Gastroesophageal sphincter (tissue), 3 donors: ENCODE results near the gene CYTH1.

Source experiments
- EP300 ChIP-seq: sonication (generic); formaldehyde crosslinking; IDR thresholded peaks from one replicate; pipeline ENCODE4 v1.6.1; 2017; ENCODE audit warnings: antibody characterized with exemption, mild to moderate bottlenecking
- TF ChIP-seq, protein P1 (sequence below), 4 experiments: fragments of 200-600 bp in 2 of 4; fragments of 450-650 bp in 2 of 4; sonication (generic) in 1 of 4; IDR thresholded peaks; one replicate each; pipeline ENCODE4 v1.5.1; 2017 to 2019; ENCODE audit warnings: antibody characterized with exemption in 4 of 4, mild to moderate bottlenecking in 2 of 4, moderate library complexity in 2 of 4

DNA sequence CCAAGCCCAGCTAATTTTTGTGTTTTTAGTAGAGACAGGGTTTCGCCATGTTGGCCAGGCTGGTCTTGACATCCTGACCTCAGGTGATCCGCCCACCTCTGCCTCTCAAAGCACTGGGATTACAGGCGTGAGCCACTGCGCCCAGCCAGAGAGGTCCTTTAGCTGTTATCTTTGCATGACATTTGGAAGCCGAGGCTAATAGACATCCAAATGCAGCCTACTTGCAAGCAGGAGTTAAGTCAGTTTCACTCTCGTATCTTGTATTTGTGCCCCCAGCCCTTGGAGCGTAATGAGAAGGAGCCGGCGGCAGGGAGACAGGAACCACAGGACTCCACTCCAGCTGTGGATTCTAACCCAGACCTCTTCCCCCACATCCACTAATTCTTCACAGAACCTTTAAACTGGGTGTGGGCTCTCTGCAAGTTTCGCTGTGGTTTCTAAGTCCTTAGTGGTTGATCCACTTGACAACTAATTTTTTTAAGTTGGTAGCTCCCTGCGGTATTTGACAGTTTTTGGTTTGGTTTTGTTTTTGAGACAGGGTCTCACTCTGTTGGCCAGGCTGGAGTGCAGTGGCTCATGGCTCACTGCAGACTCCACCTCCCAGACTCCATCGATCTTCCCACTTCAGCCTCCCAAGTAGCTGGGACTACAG, 3.1 kb upstream of the CYTH1 start:
- TF ChIP-seq, protein P1, sequence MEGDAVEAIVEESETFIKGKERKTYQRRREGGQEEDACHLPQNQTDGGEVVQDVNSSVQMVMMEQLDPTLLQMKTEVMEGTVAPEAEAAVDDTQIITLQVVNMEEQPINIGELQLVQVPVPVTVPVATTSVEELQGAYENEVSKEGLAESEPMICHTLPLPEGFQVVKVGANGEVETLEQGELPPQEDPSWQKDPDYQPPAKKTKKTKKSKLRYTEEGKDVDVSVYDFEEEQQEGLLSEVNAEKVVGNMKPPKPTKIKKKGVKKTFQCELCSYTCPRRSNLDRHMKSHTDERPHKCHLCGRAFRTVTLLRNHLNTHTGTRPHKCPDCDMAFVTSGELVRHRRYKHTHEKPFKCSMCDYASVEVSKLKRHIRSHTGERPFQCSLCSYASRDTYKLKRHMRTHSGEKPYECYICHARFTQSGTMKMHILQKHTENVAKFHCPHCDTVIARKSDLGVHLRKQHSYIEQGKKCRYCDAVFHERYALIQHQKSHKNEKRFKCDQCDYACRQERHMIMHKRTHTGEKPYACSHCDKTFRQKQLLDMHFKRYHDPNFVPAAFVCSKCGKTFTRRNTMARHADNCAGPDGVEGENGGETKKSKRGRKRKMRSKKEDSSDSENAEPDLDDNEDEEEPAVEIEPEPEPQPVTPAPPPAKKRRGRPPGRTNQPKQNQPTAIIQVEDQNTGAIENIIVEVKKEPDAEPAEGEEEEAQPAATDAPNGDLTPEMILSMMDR (IDR thresholded peaks at IDR 0.05), result no peak
- no peak for TF ChIP-seq EP300
